ENCODE data around the gene PCDH9.

PCDH9 gene

DNA sequence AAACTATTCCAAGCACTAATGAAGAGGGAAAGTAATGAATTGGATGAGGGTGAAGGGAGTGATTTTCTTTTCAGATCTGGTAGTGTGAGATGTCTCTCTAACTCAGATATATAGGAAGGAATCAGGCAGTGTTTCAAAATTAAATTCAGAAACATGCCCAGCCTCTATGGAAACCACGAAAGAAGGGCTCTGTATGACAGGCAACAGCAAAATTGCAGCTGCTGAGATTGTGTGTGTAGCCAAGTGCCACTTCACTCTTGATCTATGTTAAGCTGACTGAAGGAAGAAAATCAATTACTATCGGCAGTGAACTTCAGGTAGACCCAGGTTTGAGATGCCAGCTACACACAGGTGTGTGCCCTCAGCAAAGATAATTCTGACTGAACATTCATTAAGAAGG, 387.4 kb downstream of the PCDH9 start:
- no peak for DNase-seq (ENCODE audit: low read depth in 2 of 2)

- no peak for DNase-seq (ENCODE audit: low read depth in 2 of 2)
Observed at GRCh38 chr13:66840621-66841020, 389.5 kb downstream of the PCDH9 start.

GRCh38 chr13:66837246-66837645, 392.9 kb downstream of the PCDH9 start:
- no peak for DNase-seq (ENCODE audit: low read depth in 2 of 2)

DNA sequence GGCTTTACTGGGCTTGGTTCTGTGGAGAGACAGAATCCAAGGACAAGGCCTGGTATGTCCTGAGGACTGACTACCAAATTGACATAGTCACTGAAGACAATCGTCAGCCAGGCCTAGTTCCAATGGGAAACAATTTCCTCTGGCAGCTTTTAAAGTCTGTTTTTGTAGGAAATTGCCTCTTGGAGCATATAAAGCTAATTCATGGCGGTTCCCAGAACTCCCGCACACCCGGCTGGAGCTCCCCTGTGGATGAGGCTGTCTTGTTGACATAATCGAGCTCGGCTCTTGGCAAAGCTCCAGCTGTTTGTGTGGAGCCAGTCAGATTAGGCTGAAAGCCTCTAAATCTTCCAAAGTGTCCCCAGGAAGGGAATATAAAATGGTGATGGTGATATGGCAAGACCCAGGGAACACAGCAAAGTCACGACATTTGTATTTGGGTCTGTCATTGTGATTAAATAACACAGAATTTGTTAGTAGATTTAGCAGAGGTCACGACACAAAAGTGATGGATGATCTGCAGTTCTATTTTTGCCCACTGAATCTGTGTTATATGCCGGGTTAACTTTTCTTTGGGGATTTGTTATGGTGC, 395.0 kb downstream of the PCDH9 start:
- DNase-seq (ENCODE audit: low read depth in 2 of 2): no peak

GRCh38 chr13:66830940-66831716, 399.0 kb downstream of the PCDH9 start:
- no peak for DNase-seq (ENCODE audit: low read depth in 2 of 2)

- DNase-seq (ENCODE audit: low read depth in 2 of 2): no peak
Observed at GRCh38 chr13:66829803-66830202, 400.3 kb downstream of the PCDH9 start.

DNA sequence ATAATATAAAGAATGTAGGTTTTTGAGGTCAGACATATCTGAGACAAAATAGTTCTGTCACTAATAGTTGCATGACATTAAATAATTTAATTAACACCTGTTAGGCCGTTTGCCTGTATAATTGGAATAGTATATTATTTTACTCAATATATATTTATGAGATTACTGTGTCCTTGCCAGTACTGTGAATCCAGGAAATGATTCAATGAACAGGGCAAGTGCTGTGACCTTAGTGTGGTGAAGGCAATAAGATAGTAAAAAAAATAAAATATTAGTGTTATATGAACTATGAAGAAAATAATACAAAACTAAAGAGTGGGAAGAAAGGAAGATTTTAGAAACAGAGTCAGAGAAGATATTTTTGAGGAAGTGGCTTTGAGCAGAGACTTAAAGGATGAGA, 403.7 kb downstream of the PCDH9 start:
- no peak for DNase-seq (ENCODE audit: low read depth in 2 of 2)

GRCh38 chr13:66821551-66821950, 408.6 kb downstream of the PCDH9 start:
- DNase-seq (ENCODE audit: low read depth in 2 of 2): no peak

GRCh38 chr13:66811455-66811854, 418.7 kb downstream of the PCDH9 start:
- no peak for DNase-seq (ENCODE audit: low read depth in 2 of 2)

GRCh38 chr13:66809485-66809884, 420.7 kb downstream of the PCDH9 start:
- DNase-seq (ENCODE audit: low read depth in 2 of 2): no peak

DNA sequence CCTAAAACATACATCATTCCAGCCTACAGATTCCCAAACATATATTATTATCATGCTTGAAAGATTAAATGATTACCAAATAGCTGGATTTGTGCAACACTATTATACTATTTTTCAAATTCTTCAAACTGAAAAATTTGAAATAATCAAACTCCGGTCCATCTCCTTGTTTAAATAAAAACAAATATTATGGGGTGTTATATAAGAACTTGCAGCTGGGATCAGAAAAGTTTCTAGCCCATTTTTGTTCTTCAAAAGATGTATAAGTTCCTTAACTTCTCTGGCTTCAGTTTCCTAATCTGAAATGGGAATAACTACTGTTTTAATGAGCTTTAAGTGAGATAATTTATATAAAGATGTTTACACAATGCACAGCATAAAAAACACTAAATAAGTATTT, 422.9 kb downstream of the PCDH9 start:
- DNase-seq (ENCODE audit: low read depth in 2 of 2): no peak

GRCh38 chr13:66805657-66806056, 424.5 kb downstream of the PCDH9 start:
- no peak for DNase-seq (ENCODE audit: low read depth in 2 of 2)

GRCh38 chr13:66803808-66804456, 426.2 kb downstream of the PCDH9 start:
- DNase-seq (ENCODE audit: low read depth in 2 of 2): no peak

- DNase-seq (ENCODE audit: low read depth in 2 of 2): no peak
Observed at GRCh38 chr13:66803013-66803807, 426.9 kb downstream of the PCDH9 start.

DNA sequence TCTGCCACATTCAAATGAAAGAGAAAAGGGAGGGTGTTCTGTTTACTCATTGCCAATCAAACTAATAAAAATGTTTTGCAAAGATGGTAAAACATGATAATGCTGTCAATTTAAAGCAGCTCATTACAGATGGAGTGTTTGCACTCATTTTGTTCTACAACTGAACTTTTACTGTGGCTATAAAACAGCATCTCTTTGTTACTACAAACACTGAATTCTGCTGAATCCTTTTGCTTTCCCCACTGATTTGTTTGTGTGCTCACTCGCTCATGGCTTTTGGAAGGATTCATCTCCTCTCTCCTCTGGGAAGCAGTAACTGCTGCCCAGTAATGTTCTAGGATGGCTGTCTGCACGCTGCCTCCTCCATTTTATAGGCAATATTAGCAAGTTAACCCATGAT, 434.5 kb downstream of the PCDH9 start:
- no peak for DNase-seq (ENCODE audit: low read depth in 2 of 2)

DNA sequence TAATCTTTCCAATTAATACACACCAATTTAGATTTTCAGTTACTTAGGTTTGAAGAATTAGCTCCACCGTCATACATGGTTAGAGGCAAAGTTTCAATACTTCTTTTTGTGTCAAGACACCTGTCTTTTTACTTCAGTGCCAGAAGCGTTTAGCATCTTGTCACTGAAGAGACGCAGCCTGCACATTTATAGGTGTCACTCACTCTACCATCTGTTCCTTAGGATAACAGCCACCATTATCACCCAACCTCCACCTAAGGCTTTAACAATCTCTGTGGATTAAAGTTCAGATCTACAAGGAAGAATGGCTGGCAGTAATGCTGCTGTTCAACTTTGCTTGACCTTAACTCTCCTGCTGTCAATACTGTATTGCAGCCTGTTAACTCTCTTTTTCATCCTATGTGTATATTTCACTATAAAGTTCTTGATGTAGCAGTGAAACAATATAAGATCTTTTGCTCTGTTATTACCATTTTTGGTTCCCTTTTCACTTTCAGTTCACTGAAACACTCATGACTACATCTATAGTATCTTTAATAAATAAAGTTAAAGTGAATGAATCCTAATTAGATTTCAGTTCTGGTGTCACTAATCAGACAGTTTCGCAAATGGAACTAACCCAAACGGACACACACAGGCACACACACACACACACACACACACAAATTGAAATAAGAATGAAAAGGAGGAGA, 435.6 kb downstream of the PCDH9 start:
- no peak for DNase-seq (ENCODE audit: low read depth in 2 of 2)

DNA sequence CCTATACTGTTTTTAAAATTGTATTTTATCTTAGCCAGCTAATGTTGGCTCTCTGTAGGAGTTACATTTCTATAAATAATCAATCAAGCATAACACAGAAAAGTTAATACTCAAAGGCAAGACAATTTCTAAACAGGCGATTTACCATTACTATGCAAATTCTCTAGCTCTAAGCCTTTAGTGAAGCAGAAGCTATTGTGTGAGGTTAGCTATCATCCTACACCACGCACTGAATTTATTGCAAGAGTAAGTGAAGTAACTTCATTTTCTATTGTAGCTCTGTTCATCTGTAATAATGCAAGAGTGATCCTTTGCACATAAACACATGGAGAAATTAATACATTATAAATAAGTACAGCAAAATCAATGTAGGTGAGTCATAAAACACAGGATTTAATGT, 439.3 kb downstream of the PCDH9 start:
- no peak for DNase-seq (ENCODE audit: low read depth in 2 of 2)

- no peak for DNase-seq (ENCODE audit: low read depth in 2 of 2)
Observed at GRCh38 chr13:66781241-66781640, 448.9 kb downstream of the PCDH9 start.

DNA sequence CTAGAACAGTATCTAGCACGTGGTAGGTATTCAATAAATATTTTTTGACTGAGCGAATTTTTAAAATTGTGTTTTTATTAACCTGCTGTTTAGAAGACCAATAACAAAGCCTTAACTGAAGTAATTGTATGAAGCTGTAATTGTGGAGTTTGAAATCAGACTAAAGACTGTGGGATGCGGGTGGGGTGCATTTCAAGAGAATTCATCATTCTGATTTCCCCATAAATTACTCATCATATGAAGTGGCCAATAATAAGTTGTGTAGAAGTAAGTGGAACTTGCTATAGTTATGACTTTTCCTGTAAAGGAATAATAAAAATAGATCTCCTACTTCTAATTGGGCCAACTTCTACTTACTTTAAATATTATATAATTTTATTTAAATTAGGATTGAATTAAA, 449.3 kb downstream of the PCDH9 start:
- DNase-seq (ENCODE audit: low read depth in 2 of 2): no peak

GRCh38 chr13:66778461-66778860, 451.7 kb downstream of the PCDH9 start:
- no peak for DNase-seq (ENCODE audit: low read depth in 2 of 2)

DNA sequence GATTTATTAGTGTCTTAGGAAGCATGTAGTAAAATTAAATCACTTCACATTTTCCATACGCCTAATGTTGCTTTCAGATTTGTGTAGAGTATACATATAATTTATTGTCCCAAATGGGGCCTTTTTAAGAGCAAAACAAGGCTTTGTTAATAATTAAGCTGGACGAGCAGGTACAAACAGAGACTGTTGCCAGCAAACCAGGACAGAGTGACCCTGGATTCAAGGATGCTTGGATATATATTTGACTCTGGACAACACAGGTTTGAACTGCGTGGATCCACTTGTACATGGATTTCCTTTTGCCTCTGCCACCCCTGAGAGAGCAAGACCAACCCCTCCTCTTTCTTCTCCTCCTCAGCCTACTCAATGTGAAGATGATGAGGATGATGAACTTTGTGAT, 454.9 kb downstream of the PCDH9 start:
- no peak for DNase-seq (ENCODE audit: low read depth in 2 of 2)

GRCh38 chr13:66774046-66774445, 456.1 kb downstream of the PCDH9 start:
- DNase-seq (ENCODE audit: low read depth in 2 of 2): no peak

Data from stimulated activated CD8-positive, alpha-beta memory T cell treated with anti-CD3 and anti-CD28 coated beads, Interleukin-2, amount 100 ng/mL, for 48 hours (primary cell).